ENCODE measurements around the gene SLC25A29.

The SLC25A29 gene

GRCh38 chr14:100328495-100329163, 22.4 kb upstream of the SLC25A29 start:
- TF ChIP-seq YY1 (IDR thresholded peaks at IDR 0.05; ENCODE audit: low read depth) = no peak
- no peak for TF ChIP-seq TAF1 (IDR thresholded peaks at IDR 0.05; ENCODE audit: low read depth)
- no peak for TF ChIP-seq CREB1 (IDR thresholded peaks at IDR 0.05; ENCODE audit: low read depth)
- TF ChIP-seq EP300 (IDR thresholded peaks at IDR 0.05; ENCODE audit: borderline replicate concordance) = no peak
- no peak for TF ChIP-seq CEBPB (IDR thresholded peaks at IDR 0.05)
- TF ChIP-seq FOXM1 (IDR thresholded peaks at IDR 0.05; ENCODE audit: borderline replicate concordance, low read depth) = no peak
- no peak for TF ChIP-seq EGR1 (IDR thresholded peaks at IDR 0.05)
- TF ChIP-seq REST (IDR thresholded peaks at IDR 0.05; ENCODE audit: low read depth) = no peak
- no peak for TF ChIP-seq MAX (IDR thresholded peaks at IDR 0.05)
- TF ChIP-seq TCF12 (IDR thresholded peaks at IDR 0.05; ENCODE audit: low read depth) = no peak
- TF ChIP-seq USF1 (IDR thresholded peaks at IDR 0.05) = no peak
- TF ChIP-seq RAD21 (IDR thresholded peaks at IDR 0.05; ENCODE audit: low read depth) = no peak
- TF ChIP-seq NFIC (IDR thresholded peaks at IDR 0.05) = no peak

GRCh38 chr14:100327128-100327527, 20.9 kb upstream of the SLC25A29 start:
- TF ChIP-seq ZBTB7A (IDR thresholded peaks at IDR 0.05; ENCODE audit: low read depth) (no peak), NFIC (IDR thresholded peaks at IDR 0.05) (no peak), TCF12 (IDR thresholded peaks at IDR 0.05; ENCODE audit: low read depth) (no peak), MAX (IDR thresholded peaks at IDR 0.05) (no peak), RAD21 (IDR thresholded peaks at IDR 0.05; ENCODE audit: low read depth) (no peak), EGR1 (IDR thresholded peaks at IDR 0.05) (no peak), YY1 (IDR thresholded peaks at IDR 0.05; ENCODE audit: low read depth) (no peak), TEAD4 (IDR thresholded peaks at IDR 0.05) (no peak), CREB1 (IDR thresholded peaks at IDR 0.05; ENCODE audit: low read depth) (no peak), USF1 (IDR thresholded peaks at IDR 0.05) (no peak), CEBPB (IDR thresholded peaks at IDR 0.05) (no peak), TAF1 (IDR thresholded peaks at IDR 0.05; ENCODE audit: low read depth) (no peak), FOXM1 (IDR thresholded peaks at IDR 0.05; ENCODE audit: borderline replicate concordance, low read depth) (no peak)

GRCh38 chr14:100325958-100326357, 19.7 kb upstream of the SLC25A29 start:
- no peak for TF ChIP-seq ZBTB7A (IDR thresholded peaks at IDR 0.05; ENCODE audit: low read depth)
- TF ChIP-seq YY1 (IDR thresholded peaks at IDR 0.05; ENCODE audit: low read depth) = no peak
- no peak for TF ChIP-seq RAD21 (IDR thresholded peaks at IDR 0.05; ENCODE audit: low read depth)
- no peak for TF ChIP-seq CEBPB (IDR thresholded peaks at IDR 0.05)
- no peak for TF ChIP-seq TAF1 (IDR thresholded peaks at IDR 0.05; ENCODE audit: low read depth)
- TF ChIP-seq EGR1 (IDR thresholded peaks at IDR 0.05) = no peak
- no peak for TF ChIP-seq TEAD4 (IDR thresholded peaks at IDR 0.05)

GRCh38 chr14:100325231-100325632, 19.0 kb upstream of the SLC25A29 start:
- no peak for TF ChIP-seq EGR1 (IDR thresholded peaks at IDR 0.05)
- no peak for TF ChIP-seq MAX (IDR thresholded peaks at IDR 0.05)
- TF ChIP-seq FOXM1 (IDR thresholded peaks at IDR 0.05; ENCODE audit: borderline replicate concordance, low read depth) = no peak
- no peak for TF ChIP-seq TCF12 (IDR thresholded peaks at IDR 0.05; ENCODE audit: low read depth)
- no peak for TF ChIP-seq TEAD4 (IDR thresholded peaks at IDR 0.05)
- no peak for TF ChIP-seq TAF1 (IDR thresholded peaks at IDR 0.05; ENCODE audit: low read depth)
- TF ChIP-seq YY1 (IDR thresholded peaks at IDR 0.05; ENCODE audit: low read depth) = no peak
- no peak for TF ChIP-seq USF1 (IDR thresholded peaks at IDR 0.05)
- no peak for TF ChIP-seq ZBTB7A (IDR thresholded peaks at IDR 0.05; ENCODE audit: low read depth)
- no peak for TF ChIP-seq EP300 (IDR thresholded peaks at IDR 0.05; ENCODE audit: borderline replicate concordance)
- no peak for TF ChIP-seq RAD21 (IDR thresholded peaks at IDR 0.05; ENCODE audit: low read depth)
- no peak for TF ChIP-seq CEBPB (IDR thresholded peaks at IDR 0.05)
- TF ChIP-seq REST (IDR thresholded peaks at IDR 0.05; ENCODE audit: low read depth) = no peak
- no peak for TF ChIP-seq CREB1 (IDR thresholded peaks at IDR 0.05; ENCODE audit: low read depth)
- no peak for TF ChIP-seq NFIC (IDR thresholded peaks at IDR 0.05)

- TF ChIP-seq NFIC (IDR thresholded peaks at IDR 0.05) (no peak), MAX (IDR thresholded peaks at IDR 0.05) (no peak)
Observed at GRCh38 chr14:100323942-100324307, 17.7 kb upstream of the SLC25A29 start.

All from Ishikawa (cell line).